ENCODE data around the gene PLVAP.

The PLVAP gene

GRCh38 chr19:17339088-17339741 is 37.9 kb downstream of the PLVAP start:
- H3K27me3 ChIP-seq (ENCODE audit: low read depth) = no peaks in the 10 kb centered on the region
- H3K36me3 ChIP-seq (replicated peaks) = peaks cover 34% of the 10 kb centered on the region
- H3K4me1 ChIP-seq = peaks cover 16% of the 10 kb centered on the region
- peak in 1 of 2 experiments; percentile 80 for DNase-seq (ENCODE audit: low spot score in 2 of 2)
- H3K4me3 ChIP-seq = no peak overlapping the region
- no peaks in the 10 kb centered on the region for H3K9me3 ChIP-seq
- in situ Hi-C loops (cut with MboI; ENCODE audit: low sequenced_read_pairs) = no loop called here

GRCh38 chr19:17338433-17339078 is 38.6 kb downstream of the PLVAP start:
- Histone ChIP-seq H3K4me1 (peaks cover 16% of the 10 kb centered on the region), H3K4me3 (peak overlapping the region; percentile 74), H3K36me3 (replicated peaks) (peaks cover 27% of the 10 kb centered on the region), H3K27me3 (ENCODE audit: low read depth) (no peaks in the 10 kb centered on the region), H3K9me3 (no peaks in the 10 kb centered on the region)
- no peak for DNase-seq (ENCODE audit: low spot score in 2 of 2)
- in situ Hi-C loops (cut with MboI; ENCODE audit: low sequenced_read_pairs) = no loop called here

DNA sequence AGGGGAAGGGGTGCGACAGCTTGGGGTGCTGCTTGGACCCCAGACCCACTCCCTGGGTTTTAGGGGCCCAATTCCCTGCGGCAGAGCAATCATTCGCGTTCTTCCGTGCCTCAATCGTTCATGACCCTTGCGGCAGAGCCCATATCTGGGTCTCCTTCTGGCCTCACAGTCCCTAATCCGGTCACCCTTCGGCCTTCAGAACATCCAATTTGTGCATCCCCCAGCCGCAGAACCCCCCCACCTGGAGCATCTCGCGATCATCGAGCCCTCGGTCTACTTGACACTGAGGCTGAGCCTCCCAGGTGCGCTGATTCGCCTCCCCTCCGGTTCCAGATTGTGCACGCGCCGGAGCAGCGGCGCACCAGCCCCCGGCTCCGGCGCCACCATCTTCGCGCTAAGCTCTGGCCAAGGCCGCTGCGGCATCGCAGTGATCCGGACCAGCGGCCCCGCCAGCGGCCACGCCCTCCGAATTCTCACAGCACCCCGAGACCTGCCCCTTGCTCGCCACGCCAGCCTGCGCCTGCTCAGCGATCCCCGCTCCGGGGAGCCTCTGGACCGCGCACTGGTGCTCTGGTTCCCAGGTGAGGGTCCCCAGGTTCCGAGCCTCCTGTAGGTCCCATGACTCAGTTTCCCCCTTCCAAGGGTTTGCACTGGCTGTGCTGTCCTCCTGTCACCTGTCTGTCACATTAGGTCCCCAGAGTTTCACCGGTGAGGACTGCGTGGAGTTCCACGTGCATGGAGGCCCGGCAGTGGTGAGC is 39.3 kb downstream of the PLVAP start:
- H3K9me3 ChIP-seq = no peaks in the 10 kb centered on the region
- H3K36me3 ChIP-seq (replicated peaks) = peaks cover 25% of the 10 kb centered on the region
- in situ Hi-C loops (cut with MboI; ENCODE audit: low sequenced_read_pairs) = no loop called here
- H3K27me3 ChIP-seq (ENCODE audit: low read depth) = no peaks in the 10 kb centered on the region
- H3K4me1 ChIP-seq = peaks cover 16% of the 10 kb centered on the region
- H3K4me3 ChIP-seq = peak overlapping the region; percentile 74
- DNase-seq (ENCODE audit: low spot score in 2 of 2) = peak in 1 of 2 experiments; percentile 68

- Histone ChIP-seq H3K36me3 (replicated peaks) (peaks cover 20% of the 10 kb centered on the region), H3K4me1 (peaks cover 16% of the 10 kb centered on the region), H3K27me3 (ENCODE audit: low read depth) (no peaks in the 10 kb centered on the region), H3K9me3 (no peaks in the 10 kb centered on the region), H3K4me3 (peak within 1 kb of the TSS; percentile 74)
- in situ Hi-C loops (cut with MboI; ENCODE audit: low sequenced_read_pairs) = no loop called here
- peak; percentile 99 to 100 for DNase-seq (ENCODE audit: low spot score in 2 of 2)
These were observed 40.1 kb downstream of the PLVAP start, which contains the start of gene GTPBP3 for GRCh38 chr19:17336872-17337674. Gene GTPBP3, plus strand, starts transcription at chr19:17337553. Its CDS starts 59 bp downstream, at chr19:17337612.

GRCh38 chr19:17335575-17335974 is 41.6 kb downstream of the PLVAP start:
- in situ Hi-C loops (cut with MboI; ENCODE audit: low sequenced_read_pairs) = no loop called here
- no peaks in the 10 kb centered on the region for H3K27me3 ChIP-seq (ENCODE audit: low read depth)
- H3K4me1 ChIP-seq = peaks cover 16% of the 10 kb centered on the region
- H3K36me3 ChIP-seq (replicated peaks) = peaks cover 10% of the 10 kb centered on the region
- DNase-seq (ENCODE audit: low spot score in 2 of 2) = no peak
- peak overlapping the region; percentile 65 for H3K4me3 ChIP-seq
- no peaks in the 10 kb centered on the region for H3K9me3 ChIP-seq

DNA sequence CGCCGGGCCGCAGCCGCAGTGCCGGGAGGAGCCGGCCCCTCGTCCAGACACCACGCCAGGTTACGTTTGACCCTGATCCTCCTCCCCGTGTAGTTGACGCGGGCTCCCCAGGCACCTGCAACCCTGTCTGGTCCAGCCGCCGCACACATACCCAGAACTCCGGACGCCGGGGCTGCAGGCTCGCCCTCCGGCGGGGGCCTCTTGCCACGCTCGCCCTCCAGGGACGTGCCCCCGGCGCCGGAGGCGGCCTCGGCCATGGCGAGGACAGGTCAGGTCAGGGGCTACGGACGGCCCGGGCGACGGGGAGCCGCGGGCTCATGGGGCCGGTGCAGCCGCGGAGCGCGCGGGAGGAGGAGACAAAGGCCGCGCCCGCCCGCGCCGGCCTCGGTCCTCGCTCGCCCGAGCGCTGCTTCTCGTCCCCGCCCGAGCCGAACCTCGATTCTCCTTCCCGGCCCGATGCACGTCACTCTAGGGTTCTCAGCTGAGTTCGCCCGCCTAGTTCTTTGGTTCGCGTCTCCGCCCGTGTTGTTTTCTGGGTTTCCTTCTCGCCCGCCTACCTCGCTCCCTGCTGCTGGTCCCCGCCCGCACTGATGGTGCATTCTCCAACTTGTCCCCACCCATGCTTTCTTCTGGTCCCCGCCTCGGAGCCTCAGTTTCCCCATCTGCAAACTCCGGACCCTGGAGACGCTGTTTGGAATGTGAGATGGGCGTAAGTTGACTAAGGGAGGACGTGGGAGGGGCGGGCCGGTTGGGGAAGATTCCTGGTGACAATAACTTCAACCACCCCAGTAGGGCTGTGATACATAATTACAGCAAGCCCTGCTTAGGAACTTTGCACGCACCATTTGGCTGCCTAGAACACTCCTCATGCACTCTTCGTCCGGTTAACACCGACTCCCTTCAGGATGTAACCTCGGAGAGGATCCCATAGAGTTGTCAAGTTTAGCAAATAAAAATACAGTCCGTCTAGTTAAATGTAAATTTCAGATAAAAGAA is 42.4 kb downstream of the PLVAP start, which contains the start of gene ANO8:
Gene ANO8, minus strand, starts transcription at position 442 of the 996 bp plus-strand sequence. Its CDS starts 185 bp downstream, at position 257.
- in situ Hi-C loops (cut with MboI; ENCODE audit: low sequenced_read_pairs) = no loop called here
- H3K27me3 ChIP-seq (ENCODE audit: low read depth) = no peaks in the 10 kb centered on the region
- no peaks in the 10 kb centered on the region for H3K9me3 ChIP-seq
- DNase-seq (ENCODE audit: low spot score in 2 of 2) = peak; percentile 93 to 99
- peaks cover 10% of the 10 kb centered on the region for H3K36me3 ChIP-seq (replicated peaks)
- peak within 1 kb of the TSS; percentile 65 for H3K4me3 ChIP-seq
- H3K4me1 ChIP-seq = peaks cover 16% of the 10 kb centered on the region

GRCh38 chr19:17333611-17334413 is 43.3 kb downstream of the PLVAP start:
- in situ Hi-C loops (cut with MboI; ENCODE audit: low sequenced_read_pairs) = no loop called here
- H3K4me3 ChIP-seq = peak overlapping the region; percentile 65
- no peaks in the 10 kb centered on the region for H3K9me3 ChIP-seq
- H3K36me3 ChIP-seq (replicated peaks) = peaks cover 5% of the 10 kb centered on the region
- DNase-seq (ENCODE audit: low spot score in 2 of 2) = peak; percentile 29 to 65
- peaks cover 16% of the 10 kb centered on the region for H3K4me1 ChIP-seq
- no peaks in the 10 kb centered on the region for H3K27me3 ChIP-seq (ENCODE audit: low read depth)

DNA sequence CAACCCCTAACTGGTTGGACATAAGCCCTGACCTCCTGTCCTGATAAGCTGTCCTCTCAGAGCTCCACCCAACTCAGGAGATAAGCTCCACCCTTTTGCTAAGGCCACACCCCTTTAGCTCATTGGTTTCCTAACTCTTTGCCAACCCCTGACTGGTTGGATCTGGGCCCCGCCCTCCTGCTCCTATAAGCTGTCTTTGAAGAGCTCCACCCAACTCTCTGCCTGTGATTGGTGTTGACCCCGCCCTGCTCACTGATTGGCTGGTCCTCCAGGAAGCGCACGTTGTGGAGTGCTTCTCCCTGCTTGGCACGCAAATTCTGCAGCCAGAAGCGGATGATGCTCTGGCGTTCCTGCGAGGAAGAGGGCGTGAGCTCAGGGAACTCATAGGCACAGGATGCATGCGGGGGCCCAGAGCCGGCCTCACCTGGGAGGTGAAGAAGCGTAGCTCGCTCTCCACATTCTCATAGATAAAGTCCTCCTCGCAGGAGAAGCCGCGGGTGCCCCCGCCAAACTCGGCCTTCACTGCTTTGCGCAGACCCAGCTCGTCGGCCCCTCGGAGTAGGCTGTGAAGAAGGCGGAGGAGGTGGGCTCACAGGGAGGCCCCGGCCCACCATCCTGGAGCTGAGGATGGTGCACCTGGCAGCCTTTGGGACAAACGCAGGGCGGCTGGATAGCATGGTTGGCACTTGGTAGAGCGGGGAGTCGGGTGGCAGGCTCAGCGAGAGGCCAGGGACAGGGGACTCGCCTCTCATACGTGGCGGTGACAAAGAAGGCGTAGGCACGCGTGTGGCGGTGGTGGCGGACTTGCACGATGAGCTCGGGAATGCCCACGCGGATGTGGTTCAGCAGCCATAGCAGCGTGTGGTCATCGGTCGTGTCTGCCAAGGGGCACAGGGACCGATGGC is 44.2 kb downstream of the PLVAP start:
- Histone ChIP-seq H3K36me3 (replicated peaks) (no peaks in the 10 kb centered on the region), H3K4me3 (no peak overlapping the region), H3K27me3 (ENCODE audit: low read depth) (no peaks in the 10 kb centered on the region), H3K9me3 (no peaks in the 10 kb centered on the region), H3K4me1 (peaks cover 8% of the 10 kb centered on the region)
- in situ Hi-C loops (cut with MboI; ENCODE audit: low sequenced_read_pairs) = no loop called here
- peak; percentile 66 to 92 for DNase-seq (ENCODE audit: low spot score in 2 of 2)

- Histone ChIP-seq H3K9me3 (no peaks in the 10 kb centered on the region), H3K27me3 (ENCODE audit: low read depth) (no peaks in the 10 kb centered on the region), H3K4me1 (peaks cover 8% of the 10 kb centered on the region), H3K36me3 (replicated peaks) (0 out of 2 replicates have a peak, but pooled peaks cover 2% of the 10 kb centered on the region), H3K4me3 (no peak overlapping the region)
- in situ Hi-C loops (cut with MboI; ENCODE audit: low sequenced_read_pairs) = no loop called here
- no peak for DNase-seq (ENCODE audit: low spot score in 2 of 2)
These were observed 44.8 kb downstream of the PLVAP start for GRCh38 chr19:17332360-17332676.

DNA sequence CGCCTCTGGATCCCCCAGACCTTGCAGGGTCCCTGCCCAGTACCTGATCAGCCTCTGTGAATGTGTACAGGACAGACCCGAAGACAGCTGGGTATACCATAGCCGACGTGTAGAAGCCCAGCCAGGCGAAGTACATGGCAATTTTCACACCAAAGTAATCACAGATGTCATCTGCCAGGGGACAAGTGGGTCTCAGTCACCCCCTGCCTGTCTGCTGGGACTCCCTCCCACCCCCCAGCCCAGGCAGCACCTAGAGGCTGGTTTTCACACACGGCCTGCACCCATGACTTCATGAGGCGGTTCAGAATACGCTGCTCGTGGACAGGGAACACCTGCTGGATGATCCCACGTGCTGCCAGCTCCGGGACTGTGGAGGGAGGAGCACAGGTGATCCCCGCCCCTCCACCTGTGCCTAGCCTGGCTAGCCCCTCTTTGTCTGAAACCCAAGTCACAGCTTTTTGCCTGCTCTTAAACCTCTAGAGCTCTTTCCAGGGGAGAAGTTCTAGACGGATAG is 46.0 kb downstream of the PLVAP start:
- H3K4me1 ChIP-seq = peaks cover 8% of the 10 kb centered on the region
- DNase-seq (ENCODE audit: low spot score in 2 of 2) = no peak
- H3K27me3 ChIP-seq (ENCODE audit: low read depth) = no peaks in the 10 kb centered on the region
- in situ Hi-C loops (cut with MboI; ENCODE audit: low sequenced_read_pairs) = no loop called here
- H3K4me3 ChIP-seq = no peak overlapping the region
- no peaks in the 10 kb centered on the region for H3K9me3 ChIP-seq
- H3K36me3 ChIP-seq (replicated peaks) = 0 out of 2 replicates have a peak, but pooled peaks cover 4% of the 10 kb centered on the region
